Nephron progenitor cell (in vitro differentiated cells): Measurements from ENCODE around the gene LRP1B.

ENCODE experiments used
- DNase-seq: peaks from one replicate; pipeline ENCODE4 v3.0.0; 2021
- H3K27ac Mint-ChIP-seq: 2 replicates; pipeline ENCODE4 v1.8.0; 2021; ENCODE audit warnings: mild to moderate bottlenecking, moderate library complexity, mixed read lengths
- H3K27me3 Mint-ChIP-seq: 2 replicates; pipeline ENCODE4 v1.8.0; 2021; ENCODE audit warnings: mild to moderate bottlenecking, low read depth, mixed read lengths; ENCODE audit not compliant: poor library complexity
- H3K36me3 Mint-ChIP-seq: 2 replicates; pipeline ENCODE4 v1.8.0; 2021; ENCODE audit warnings: low read depth, mixed read lengths
- H3K4me1 Mint-ChIP-seq: 2 replicates; pipeline ENCODE4 v1.8.0; 2021; ENCODE audit warnings: mixed read lengths
- H3K4me3 Mint-ChIP-seq: 2 replicates; pipeline ENCODE4 v1.8.0; 2021; ENCODE audit warnings: mild to moderate bottlenecking, moderate library complexity, mixed read lengths
- H3K9me3 Mint-ChIP-seq: 2 replicates; pipeline ENCODE4 v1.8.0; 2021; ENCODE audit warnings: mild to moderate bottlenecking, moderate library complexity, mixed read lengths
- CTCF ChIP-seq: fragments of 200-600 bp; sonication (generic); IDR thresholded peaks from 2 replicates; pipeline ENCODE4 v1.5.0; 2021; ENCODE audit warnings: antibody characterized with exemption

Gene LRP1B

GRCh38 chr2:141109633-141110032 lies 1021.2 kb downstream of the LRP1B start:
- no peaks in the 10 kb centered on the region for H3K4me1 Mint-ChIP-seq
- H3K27ac Mint-ChIP-seq, result no peak overlapping the region
- no peak for DNase-seq
- peak; percentile 20 for TF ChIP-seq CTCF
- H3K4me3 Mint-ChIP-seq, result no peak overlapping the region
- no peaks in the 10 kb centered on the region for H3K9me3 Mint-ChIP-seq
- no peaks in the 10 kb centered on the region for H3K36me3 Mint-ChIP-seq
- peaks cover 3% of the 10 kb centered on the region for H3K27me3 Mint-ChIP-seq

GRCh38 chr2:141105763-141106162 lies 1025.1 kb downstream of the LRP1B start:
- H3K4me3 Mint-ChIP-seq, result no peak overlapping the region
- no peaks in the 10 kb centered on the region for H3K27me3 Mint-ChIP-seq
- H3K9me3 Mint-ChIP-seq, result no peaks in the 10 kb centered on the region
- no peak for DNase-seq
- H3K36me3 Mint-ChIP-seq, result no peaks in the 10 kb centered on the region
- no peaks in the 10 kb centered on the region for H3K4me1 Mint-ChIP-seq
- no peak for TF ChIP-seq CTCF
- H3K27ac Mint-ChIP-seq, result no peak overlapping the region

- no peak overlapping the region for H3K4me3 Mint-ChIP-seq
- H3K9me3 Mint-ChIP-seq, result no peaks in the 10 kb centered on the region
- H3K4me1 Mint-ChIP-seq, result no peaks in the 10 kb centered on the region
- TF ChIP-seq CTCF, result no peak
- no peak for DNase-seq
- H3K36me3 Mint-ChIP-seq, result no peaks in the 10 kb centered on the region
- no peaks in the 10 kb centered on the region for H3K27me3 Mint-ChIP-seq
- no peak overlapping the region for H3K27ac Mint-ChIP-seq
These were observed 1027.6 kb downstream of the LRP1B start for GRCh38 chr2:141103216-141103615.

- no peak for TF ChIP-seq CTCF
- no peaks in the 10 kb centered on the region for H3K4me1 Mint-ChIP-seq
- no peak overlapping the region for H3K27ac Mint-ChIP-seq
- no peaks in the 10 kb centered on the region for H3K36me3 Mint-ChIP-seq
- no peaks in the 10 kb centered on the region for H3K27me3 Mint-ChIP-seq
- no peak for DNase-seq
- H3K9me3 Mint-ChIP-seq, result no peaks in the 10 kb centered on the region
- H3K4me3 Mint-ChIP-seq, result no peak overlapping the region
These were observed 1051.6 kb downstream of the LRP1B start for GRCh38 chr2:141079231-141079630.

- Mint-ChIP-seq H3K36me3 (no peaks in the 10 kb centered on the region), H3K4me1 (no peaks in the 10 kb centered on the region), H3K4me3 (no peak overlapping the region), H3K27ac (no peak overlapping the region), H3K27me3 (no peaks in the 10 kb centered on the region), H3K9me3 (no peaks in the 10 kb centered on the region)
- DNase-seq, result no peak
- TF ChIP-seq CTCF, result no peak
These were observed 1055.1 kb downstream of the LRP1B start for GRCh38 chr2:141075753-141076152.

- Mint-ChIP-seq H3K27me3 (no peaks in the 10 kb centered on the region), H3K4me3 (no peak overlapping the region), H3K36me3 (no peaks in the 10 kb centered on the region), H3K4me1 (no peaks in the 10 kb centered on the region), H3K27ac (no peak overlapping the region), H3K9me3 (no peaks in the 10 kb centered on the region)
- no peak for DNase-seq
- TF ChIP-seq CTCF, result no peak
These were observed 1062.6 kb downstream of the LRP1B start for GRCh38 chr2:141068053-141068682.
